HG02852 (cell line): ENCODE results near the gene KCNG2.

Experiments
- ATAC-seq: cut with Tn5 transposase; IDR thresholded peaks from one replicate; pipeline ENCODE4 v1.9.1; 2021; ENCODE audit warnings: mild to moderate bottlenecking, moderate library complexity; ENCODE audit not compliant: unreplicated experiment

Gene KCNG2

DNA sequence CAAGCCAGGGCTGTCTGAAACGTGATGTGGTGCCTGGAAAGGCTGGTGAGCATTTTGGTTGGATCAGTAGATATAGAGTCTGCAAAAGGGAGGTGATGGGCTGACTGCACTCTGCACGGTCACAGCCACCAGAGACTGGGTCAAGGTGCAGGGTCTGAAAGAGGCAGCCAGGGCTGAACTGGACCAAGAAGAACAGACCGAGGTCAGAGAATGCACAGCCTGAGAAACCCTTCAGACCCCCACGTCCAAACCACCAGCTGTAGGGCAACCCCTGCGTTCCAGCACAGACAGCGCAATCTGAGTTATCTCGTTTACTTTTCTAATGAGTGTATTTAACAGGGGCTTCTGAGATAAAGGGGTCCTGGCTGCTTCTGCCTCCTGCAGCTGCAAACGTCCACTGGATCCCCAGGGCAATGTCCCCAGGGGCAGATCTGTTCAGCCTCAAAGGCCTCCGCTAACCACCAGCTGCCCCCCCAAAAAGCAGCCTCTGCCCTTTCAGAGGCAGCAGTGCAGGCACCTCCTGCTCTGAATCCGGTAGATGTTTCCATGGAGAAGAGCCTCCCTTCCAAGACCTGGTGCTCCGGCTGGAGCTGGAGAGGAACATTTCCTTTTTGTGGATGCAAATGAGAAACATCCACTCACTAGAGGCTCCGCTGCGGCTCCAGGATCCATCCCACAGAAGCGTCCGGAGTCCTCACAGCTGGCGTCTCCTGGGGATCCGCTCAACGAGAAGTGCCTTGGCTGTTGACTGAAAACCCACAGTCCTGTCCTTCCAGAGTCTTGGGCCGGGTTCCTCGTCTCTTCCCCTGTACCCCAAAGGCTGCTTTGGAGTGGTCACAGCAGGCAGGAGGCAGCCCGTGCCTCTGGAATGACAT lies 970 bp upstream of the KCNG2 start:
- ATAC-seq: no peak

DNA sequence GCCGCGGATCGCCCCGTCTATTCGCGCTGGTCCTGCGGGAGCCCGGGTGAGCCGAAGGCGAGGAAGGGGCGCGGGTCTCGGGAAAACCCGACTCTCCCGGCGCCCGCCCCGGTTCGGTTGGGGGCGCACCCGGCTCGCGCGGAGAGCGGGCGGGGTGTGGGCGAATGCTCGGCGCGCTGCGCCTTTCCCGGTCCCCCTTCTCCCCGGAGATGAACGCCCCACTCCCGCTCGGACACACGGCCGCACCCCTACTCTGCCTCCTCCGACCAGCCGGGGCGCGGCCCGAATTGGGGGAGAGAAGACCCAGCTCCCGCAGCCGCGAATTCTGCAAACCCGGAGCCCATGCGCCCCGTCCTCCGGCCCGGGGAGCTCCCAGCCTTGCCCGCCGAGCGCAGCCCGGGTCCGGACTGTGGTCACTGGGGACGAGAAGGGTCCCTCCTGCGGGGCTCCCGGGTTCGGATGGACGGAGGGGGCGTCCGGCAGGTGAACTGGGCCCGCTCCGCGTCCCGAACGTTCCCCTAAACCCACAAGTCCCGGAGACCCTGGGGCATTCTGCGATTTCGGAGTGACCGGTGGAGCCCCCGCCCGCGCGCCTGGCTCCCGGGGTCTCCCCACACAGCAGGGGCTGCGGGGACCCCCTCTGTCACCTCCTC lies 734 bp downstream of the KCNG2 start:
- no peak for ATAC-seq

DNA sequence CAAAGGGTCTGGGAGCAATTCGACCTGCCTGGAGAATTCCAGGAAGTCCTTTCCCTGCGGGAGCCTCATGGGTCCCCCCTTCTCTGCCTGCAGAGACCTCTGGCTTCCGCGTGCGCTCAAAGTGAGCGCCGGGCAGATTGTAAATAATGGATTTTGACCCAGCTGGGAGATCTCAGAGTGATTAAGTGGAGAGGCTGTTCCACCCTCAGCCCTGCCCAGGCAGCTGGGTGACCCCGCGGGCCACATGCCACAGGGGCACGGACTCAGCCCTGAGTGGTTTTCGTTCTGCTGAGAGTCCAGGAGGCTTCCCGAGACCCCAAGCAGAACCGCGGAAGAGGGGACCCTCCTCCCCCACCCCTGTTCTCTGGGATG lies 1.2 kb downstream of the KCNG2 start:
- no peak for ATAC-seq

DNA sequence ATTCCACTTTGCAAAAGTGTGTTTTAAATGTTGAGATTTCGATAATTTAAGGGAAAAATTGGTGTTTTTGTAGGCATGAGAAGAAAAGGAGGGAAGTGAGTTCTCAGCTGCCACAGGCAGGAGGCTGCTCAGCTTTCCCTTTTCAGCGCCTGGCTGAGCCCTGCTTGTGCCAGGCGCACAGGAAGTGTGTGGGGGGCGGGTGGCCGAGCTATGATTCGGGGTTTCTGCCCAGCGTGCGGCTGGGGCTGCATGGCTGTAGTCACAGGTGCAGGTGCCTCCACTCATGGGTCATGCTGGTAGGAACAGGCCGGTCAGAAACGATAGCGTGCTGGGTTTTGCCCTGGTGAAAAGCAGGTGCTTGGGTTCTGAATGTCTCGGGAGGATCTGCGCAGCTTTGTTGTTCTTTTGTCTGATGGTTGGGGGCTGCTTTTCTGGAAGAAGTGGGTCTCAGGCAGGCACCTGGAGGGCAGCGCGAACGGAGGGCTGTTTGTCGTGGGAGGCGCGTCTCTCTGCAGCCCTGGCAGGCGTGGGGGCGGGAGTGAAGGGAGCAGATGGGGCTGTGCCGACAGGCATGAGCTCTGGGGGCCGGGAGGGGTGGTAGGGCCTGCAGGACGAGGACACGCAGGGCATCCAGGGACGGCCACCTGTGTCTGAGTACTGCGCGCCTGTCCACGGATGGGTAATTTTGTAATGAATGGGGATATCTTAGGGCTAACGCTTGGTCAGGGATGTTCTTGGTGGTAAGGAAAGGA lies 2.1 kb downstream of the KCNG2 start:
- no peak for ATAC-seq

GRCh38 chr18:79800371-79801180 lies 2.8 kb downstream of the KCNG2 start:
- ATAC-seq: no peak

DNA sequence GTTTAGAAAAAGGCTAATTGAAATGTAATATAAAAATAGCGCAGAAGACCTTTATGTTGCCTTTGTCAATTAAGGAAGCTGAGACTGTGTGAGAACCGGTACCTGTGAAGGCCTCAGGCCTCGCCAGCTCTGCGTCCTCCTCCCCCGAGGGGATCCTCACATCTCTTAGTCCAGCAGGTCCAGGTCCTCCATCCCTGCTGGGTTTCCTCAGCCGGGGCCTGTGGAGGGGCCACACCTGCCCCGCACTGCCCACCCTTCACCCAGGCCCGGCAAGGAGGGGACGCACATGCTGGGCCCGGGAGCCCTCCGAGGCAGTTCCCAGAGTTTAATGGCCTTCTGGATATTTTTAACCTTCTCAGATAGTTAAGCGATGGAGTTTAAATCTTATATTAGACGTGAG lies 3.5 kb downstream of the KCNG2 start:
- no peak for ATAC-seq

- ATAC-seq: no peak
These were observed 3.9 kb downstream of the KCNG2 start for GRCh38 chr18:79801641-79802040.

DNA sequence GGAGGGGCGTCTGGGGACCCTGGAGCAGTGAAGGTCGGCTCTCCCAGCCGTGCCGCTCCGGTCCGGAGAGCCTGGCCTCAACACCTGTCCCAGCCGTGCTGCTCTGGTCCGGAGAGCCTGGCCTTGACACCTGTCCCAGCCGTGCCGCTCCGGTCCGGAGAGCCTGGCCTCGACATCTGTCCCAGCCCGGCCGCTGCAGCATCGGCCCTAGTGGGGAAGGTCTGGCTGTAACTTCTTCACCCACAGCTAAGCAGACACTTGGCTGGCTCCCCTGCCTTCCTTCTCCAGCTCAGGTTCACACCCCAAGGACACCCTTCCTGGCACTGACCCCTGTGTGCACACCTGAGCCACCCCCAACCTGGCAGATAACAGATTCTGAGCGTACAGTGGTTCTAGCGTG lies 4.6 kb downstream of the KCNG2 start:
- no peak for ATAC-seq

- no peak for ATAC-seq
These were observed 5.9 kb downstream of the KCNG2 start for GRCh38 chr18:79803611-79804051.

GRCh38 chr18:79804130-79804787 lies 6.5 kb downstream of the KCNG2 start:
- ATAC-seq: no peak

DNA sequence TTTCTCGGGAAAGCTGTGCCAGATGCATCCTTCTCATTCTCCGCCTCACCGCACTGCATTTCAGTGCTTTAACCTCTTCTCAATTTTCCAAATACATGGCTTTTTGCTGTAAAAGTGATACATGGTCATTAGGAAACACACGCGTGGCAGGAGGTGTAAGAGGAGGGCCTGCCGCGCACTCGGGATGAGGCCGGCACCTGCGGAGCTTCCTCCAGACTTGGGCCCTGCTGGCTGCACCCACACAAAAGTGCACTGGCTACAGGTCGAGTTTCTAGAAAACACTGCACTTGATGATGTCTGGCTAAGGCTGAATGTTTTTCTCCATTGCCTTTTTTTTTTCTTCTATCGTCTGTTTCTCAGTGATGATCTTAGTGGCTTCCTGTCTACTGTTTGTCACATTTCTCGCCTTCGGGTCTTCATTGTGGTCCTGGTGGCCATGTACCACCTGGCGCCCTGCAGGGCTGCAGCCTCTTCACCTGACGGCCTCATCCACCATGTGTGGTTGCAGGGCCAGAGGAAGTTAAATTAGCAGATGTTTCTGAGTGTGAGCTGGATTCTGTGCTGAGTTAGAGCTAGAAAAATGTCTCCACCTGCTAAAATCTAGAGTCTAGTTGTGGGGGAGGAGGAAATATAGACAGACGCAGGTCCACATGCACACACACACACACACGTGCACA lies 7.6 kb downstream of the KCNG2 start:
- no peak for ATAC-seq

DNA sequence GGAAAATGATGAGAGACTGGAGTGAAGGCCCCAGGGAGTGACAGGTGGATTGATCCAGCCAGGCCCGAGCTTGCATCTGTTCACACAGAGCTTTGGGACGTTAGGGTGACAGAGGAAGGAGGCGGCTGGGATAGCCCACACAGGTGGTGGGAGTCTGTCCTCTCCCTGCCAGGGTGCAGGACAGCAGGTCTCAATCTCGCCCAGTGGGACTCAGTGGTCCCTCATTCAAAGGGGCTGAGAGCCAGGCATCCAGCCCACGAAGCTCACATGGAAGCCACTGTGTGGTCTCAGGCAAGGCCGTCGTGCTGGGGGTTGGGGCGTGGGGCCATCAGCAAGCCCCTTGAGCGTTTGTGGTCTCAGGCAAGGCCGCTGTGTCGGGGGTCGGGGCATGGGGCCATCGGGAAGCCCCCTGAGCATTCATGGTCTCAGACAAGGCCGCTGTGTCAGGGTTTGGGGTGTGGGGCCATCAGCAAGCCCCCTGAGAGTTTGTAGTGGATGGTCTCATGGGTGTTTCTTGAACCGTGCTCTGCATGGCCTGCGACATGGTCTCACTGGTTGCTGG lies 8.3 kb downstream of the KCNG2 start:
- ATAC-seq: no peak

DNA sequence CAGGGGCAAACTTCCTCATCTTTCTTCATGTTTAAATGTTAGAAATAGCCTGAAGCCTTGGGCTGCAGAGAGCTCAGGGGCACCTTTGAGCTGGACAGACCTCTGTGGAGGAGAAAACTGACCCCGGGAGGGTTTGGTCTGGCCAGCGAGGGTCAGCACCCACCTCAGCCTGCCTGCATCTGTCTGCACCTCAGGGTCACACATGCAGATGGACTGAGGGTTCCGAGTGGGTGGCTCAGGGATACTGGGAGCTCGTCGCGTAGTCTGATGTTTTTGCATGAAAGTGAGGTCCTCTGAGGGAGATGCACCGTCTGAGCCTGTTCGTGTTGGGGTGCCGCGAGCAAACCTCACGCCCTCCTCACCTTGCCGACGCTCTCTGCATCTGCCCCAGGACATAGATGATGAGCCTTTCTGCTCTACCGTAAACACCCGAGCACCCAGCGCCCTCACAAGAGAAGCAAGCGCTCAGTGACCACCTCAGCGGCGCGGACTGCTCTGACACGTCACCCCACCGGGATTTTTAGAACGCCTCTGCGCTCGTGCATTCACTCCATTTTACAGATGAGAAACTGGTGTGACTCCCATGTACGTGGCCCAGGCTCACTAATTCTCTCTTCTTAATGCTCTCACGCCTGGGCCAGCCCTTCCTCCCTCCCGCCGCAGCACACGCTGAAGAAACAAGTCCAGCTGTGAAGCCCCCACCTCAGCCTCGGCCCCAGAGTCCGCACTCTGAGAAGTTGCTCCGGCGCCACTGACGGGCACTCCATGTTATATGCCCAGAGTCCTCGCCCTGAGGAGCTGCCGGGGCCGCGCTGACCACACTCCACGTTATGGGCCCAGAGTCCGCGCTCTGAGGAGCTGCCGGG lies 9.5 kb downstream of the KCNG2 start:
- ATAC-seq: no peak

- ATAC-seq: no peak
These were observed 11.9 kb downstream of the KCNG2 start for GRCh38 chr18:79809482-79810192.

GRCh38 chr18:79812052-79812451 lies 14.3 kb downstream of the KCNG2 start:
- no peak for ATAC-seq

- ATAC-seq: no peak
These were observed 16.6 kb downstream of the KCNG2 start for GRCh38 chr18:79814373-79814772.

- ATAC-seq: no peak
These were observed 17.9 kb downstream of the KCNG2 start for GRCh38 chr18:79815657-79816056.

GRCh38 chr18:79816092-79816491 lies 18.4 kb downstream of the KCNG2 start:
- ATAC-seq: no peak
